Psoas muscle (tissue), 8 donors: ENCODE measurements around the gene NAB2. TPM values are rescaled to one million over a fixed set of nuclear protein-coding genes. Genes with fewer than 3 reads are reported as not detected.

Experiments
- ATAC-seq, 4 donors: fragments of 200-7000 bp; cut with Tn5 transposase; one replicate each; pipeline ENCODE4 v1.9.1; 2020; ENCODE audit warnings: moderate library complexity in 3 of 4, mild to moderate bottlenecking in 2 of 4
- DNase-seq, 2 donors: peaks; one replicate each; pipeline ENCODE4 v3.0.0-alpha.2; 2020
- H3K27ac ChIP-seq: fragments of 200-600 bp; one replicate; pipeline ENCODE4 v1.8.0; 2022
- H3K27me3 ChIP-seq, 3 donors: fragments of 200-600 bp in 1 of 3; one replicate each; pipeline versions ENCODE4 v1.6.1 to v1.8.0; 2013 to 2022; ENCODE audit warnings: low read length in 2 of 3, mild to moderate bottlenecking in 2 of 3, moderate library complexity in 1 of 3; ENCODE audit not compliant: insufficient read depth in 3 of 3
- H3K36me3 ChIP-seq, 2 donors: fragments of 200-600 bp in 1 of 2; one replicate each; pipeline versions ENCODE4 v1.6.1 to v1.8.0; 2013 to 2022; ENCODE audit warnings: low read depth in 1 of 2, mild to moderate bottlenecking in 1 of 2, moderate library complexity in 1 of 2; ENCODE audit not compliant: insufficient read depth in 1 of 2
- H3K4me1 ChIP-seq: fragments of 200-600 bp; one replicate; pipeline ENCODE4 v1.8.0; 2022
- H3K4me3 ChIP-seq: fragments of 200-600 bp; one replicate; pipeline ENCODE4 v1.8.0; 2022; ENCODE audit warnings: mild to moderate bottlenecking
- H3K9me3 ChIP-seq: fragments of 200-600 bp; one replicate; pipeline ENCODE4 v1.8.0; 2022
- WGBS, 3 donors: extraction: QIAGEN DNeasy Blood & Tissue Kit; methylation state at CpG; one replicate each; pipeline versions ENCODE4 v1.1.6 to v1.1.7; 2013; 5-methylcytosine and 5-hydroxymethylcytosine counted together
- intact Hi-C, 2 donors: fragments of 100-400 bp; cut with DNase I; formaldehyde crosslinking; loops; one replicate each; pipeline versions ENCODE4 v1.11.0 to v1.14.2; 2022
- polyA plus RNA-seq, 3 donors: library from polyadenylated mRNA; stranded (reverse); fragments of 200-250 nt; gene quantifications; one replicate each; pipeline ENCODE4 v1.2.3, GENCODE V29; 2013
- total RNA-seq, 4 donors: library from RNA; stranded (reverse); fragmentation: NEBNext Ultra II Directional in 2 of 4; extraction: Animal tissue kit (Norgen Biotek cat#: 25700) in 2 of 4; gene quantifications; one replicate each; pipeline versions ENCODE4 v1.2.1 to v1.2.4, GENCODE V29; 2021 to 2023
- TF ChIP-seq, protein P1 (sequence below): fragments of 200-600 bp; IDR thresholded peaks from one replicate; pipeline ENCODE4 v1.8.0; 2022; ENCODE audit warnings: antibody characterized with exemption
- donor health status: healthy with polysubstance abuse.
- donor health status: DM: no; HTN: no; CAD: no; lungs with moderate emphysema.
- donor health status: Bipolar disorder and iron deficiency.
- donor health status: healthy.
- donor health status: DM: yes; HTN: yes; CAD: no.
- donor health status: DM: no; HTN: no; CAD: no.
- donor health status: DM: no; HTN: no; CAD: no.
- donor health status: DM: yes; HTN: yes; CAD: no.

NAB2 gene
- total and polyA plus RNA-seq, 7 donors: 5.6 to 114 (median 8.9) TPM

DNA sequence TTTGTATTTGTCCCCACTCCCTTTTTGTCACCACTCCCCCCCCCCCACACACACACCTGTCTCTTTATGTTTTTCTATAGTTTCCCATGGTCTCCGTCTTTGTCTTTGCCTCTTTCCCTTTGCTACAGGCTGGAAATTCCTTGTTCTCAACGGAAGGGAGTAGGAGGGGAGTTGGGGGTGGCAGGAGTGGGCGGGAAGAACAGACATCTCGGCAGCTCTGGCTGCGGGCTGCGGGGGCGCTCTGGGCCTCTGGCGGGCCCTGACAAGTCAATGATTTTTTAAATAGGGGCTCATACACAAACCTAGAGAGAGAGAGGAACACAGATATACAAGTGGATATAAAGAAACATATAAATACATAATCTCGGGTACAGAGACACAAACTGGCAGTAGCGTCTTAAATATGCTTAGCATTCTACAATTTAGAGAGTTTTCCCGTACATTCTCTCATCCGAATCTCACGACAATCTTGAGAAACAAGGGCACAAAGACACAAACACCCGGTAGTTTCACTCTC, 2.4 kb upstream of the NAB2 start:
- H3K27ac ChIP-seq: peak overlapping the region; percentile 92
- WGBS, 3 donors: 7 to 16% (median 10%) methylated on average over 14 of the region's 14 CpGs
- peaks cover 20% of the 10 kb centered on the region for H3K4me1 ChIP-seq
- intact Hi-C loops: no loop called here
- no peaks in the 10 kb centered on the region for H3K9me3 ChIP-seq
- no peaks in the 10 kb centered on the region for H3K27me3 ChIP-seq
- H3K4me3 ChIP-seq: peak overlapping the region; percentile 84
- TF ChIP-seq, protein P1, sequence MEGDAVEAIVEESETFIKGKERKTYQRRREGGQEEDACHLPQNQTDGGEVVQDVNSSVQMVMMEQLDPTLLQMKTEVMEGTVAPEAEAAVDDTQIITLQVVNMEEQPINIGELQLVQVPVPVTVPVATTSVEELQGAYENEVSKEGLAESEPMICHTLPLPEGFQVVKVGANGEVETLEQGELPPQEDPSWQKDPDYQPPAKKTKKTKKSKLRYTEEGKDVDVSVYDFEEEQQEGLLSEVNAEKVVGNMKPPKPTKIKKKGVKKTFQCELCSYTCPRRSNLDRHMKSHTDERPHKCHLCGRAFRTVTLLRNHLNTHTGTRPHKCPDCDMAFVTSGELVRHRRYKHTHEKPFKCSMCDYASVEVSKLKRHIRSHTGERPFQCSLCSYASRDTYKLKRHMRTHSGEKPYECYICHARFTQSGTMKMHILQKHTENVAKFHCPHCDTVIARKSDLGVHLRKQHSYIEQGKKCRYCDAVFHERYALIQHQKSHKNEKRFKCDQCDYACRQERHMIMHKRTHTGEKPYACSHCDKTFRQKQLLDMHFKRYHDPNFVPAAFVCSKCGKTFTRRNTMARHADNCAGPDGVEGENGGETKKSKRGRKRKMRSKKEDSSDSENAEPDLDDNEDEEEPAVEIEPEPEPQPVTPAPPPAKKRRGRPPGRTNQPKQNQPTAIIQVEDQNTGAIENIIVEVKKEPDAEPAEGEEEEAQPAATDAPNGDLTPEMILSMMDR: peak; percentile 16
- peaks cover 0 to 3% of the 10 kb centered on the region in 2 donors for H3K36me3 ChIP-seq
- DNase-seq: peak; percentile 67 to 76
- ATAC-seq: peak in 1 of 4 donors; percentile 20

DNA sequence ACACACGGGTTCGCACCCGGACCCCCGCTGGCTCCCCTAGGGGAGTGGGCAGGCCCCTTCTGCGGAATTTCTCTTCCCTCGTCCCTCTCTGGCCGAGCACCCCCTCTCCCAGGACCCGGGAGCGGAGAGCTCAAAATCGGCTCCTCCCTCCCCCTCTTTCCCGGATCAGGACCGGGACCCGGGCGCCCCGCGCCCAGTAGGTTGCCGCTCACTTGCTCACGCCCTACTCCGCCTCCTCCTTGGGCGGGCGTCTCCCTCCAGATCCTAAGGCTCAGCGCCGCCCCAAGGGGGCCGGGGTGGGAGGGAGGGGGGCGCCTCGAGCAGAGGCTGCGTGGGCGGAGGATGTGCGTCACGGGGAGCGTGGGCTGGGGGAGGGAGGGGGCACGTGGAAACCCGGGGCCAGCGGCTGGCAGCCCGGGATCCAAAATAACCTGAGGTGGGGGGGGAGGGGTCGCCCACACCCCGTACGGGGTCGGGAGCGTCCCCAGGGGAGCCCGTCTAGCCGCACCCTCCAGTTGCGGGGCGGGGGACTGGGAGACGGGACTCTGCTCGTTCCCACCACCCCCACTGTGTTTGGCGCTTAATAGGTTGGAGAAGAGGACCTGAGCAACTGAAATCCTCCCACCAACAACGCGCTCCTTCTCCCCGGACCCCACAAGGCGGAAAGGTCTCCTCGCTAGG, 1.8 kb upstream of the NAB2 start:
- TF ChIP-seq, protein P1: no peak
- intact Hi-C loops: no loop called here
- ATAC-seq (peak; percentile 48 to 64 (median 56)), DNase-seq (peak; percentile 95)
- Histone ChIP-seq H3K9me3 (no peaks in the 10 kb centered on the region), H3K27ac (peak overlapping the region; percentile 92), H3K36me3 (peaks cover under 1 to 9% of the 10 kb centered on the region in 2 donors), H3K4me3 (peak overlapping the region; percentile 84), H3K27me3 (no peaks in the 10 kb centered on the region), H3K4me1 (peaks cover 20% of the 10 kb centered on the region)
- 1 to 4% (median 2%) methylated on average over 28 to 52 of the region's 52 CpGs for WGBS, 3 donors

DNA sequence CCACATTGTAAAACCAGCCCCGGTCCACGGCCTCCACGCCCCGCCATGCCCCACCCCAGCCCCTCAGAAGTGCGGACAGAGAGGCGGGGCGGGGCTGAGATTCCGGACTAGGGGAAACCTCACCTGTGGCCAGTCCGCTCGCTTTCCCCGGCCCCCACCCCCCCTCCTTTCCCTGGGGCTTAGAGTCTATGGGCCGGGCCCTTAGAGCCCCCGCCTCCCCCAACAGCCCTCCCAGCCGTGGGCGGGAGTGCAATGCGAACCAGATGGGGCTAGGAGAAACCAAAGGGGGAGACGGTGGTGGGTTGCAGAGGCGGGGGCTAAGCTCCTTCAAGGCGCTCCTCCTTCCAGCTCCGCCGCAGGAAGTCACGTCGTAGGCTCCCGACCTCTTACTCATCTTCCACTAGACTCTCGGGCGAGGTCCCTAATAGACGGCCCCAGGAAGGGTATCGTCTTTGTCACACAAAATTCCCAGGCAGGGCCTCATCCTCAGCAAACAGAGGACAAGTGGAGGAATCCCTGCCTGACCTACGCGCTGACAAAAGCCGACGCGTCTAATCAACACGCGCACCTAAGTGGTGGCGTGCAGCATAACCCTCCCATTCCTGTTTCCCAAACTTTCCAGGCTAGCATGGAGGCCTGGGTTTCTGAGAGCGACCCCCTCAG, 1.1 kb upstream of the NAB2 start:
- intact Hi-C loops: no loop called here
- H3K27me3 ChIP-seq: no peaks in the 10 kb centered on the region
- 2 to 7% (median 3%) methylated on average over 27 to 37 of the region's 37 CpGs for WGBS, 3 donors
- no peaks in the 10 kb centered on the region for H3K9me3 ChIP-seq
- ATAC-seq: peak; percentile 40 to 53 (median 46)
- peak overlapping the region; percentile 92 for H3K27ac ChIP-seq
- peak overlapping the region; percentile 84 for H3K4me3 ChIP-seq
- peaks cover 7 to 15% of the 10 kb centered on the region in 2 donors for H3K36me3 ChIP-seq
- peaks cover 20% of the 10 kb centered on the region for H3K4me1 ChIP-seq
- TF ChIP-seq, protein P1: no peak
- DNase-seq: peak; percentile 89 to 92

DNA sequence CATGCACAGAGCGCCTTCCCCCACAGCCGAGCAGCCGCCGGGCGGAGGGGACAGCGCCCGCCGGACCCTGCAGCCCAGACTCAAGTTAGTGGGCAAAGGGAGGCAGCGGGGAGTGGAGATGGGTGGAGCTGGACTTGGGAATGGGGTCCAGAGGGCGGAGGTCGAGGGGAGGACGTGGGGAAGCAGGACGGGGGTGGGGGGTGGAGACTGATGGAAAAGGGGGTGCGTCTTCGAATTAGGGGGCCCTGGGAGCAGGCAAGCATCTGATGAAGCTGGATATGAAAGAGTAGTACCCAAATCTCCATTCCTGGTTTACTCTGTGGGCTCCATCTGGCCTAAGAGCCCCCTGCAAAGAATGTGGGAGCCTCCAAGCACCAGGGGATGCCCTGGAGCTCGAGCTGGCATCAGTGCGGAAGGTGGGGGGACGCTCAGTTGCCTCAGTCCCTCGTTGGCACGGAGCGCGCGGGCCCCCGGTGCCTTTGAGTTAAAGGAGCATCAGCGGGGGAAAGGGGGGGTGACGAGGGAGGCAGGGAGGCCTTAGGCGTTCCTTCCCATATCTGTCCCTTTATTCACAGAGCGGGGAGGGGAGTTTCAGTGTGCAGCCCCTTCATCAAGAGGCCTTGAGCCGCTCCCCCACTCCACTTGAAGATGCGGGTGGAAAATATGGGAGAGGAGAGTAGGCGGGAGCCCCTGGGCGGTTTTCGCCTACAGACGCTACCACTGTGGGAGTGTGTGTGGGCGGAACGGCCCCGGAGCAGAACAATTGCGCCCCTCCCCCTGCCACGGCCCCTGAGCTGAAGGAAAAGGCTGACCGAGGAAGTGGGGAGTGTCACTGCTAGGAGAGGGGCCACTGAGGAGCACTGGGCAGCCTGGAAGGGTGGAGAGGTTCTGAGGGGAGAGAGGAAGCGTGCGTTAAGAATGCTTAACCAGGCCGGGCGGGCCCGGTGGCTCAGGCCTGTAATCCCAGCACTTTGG, 644 bp downstream of the NAB2 start:
- TF ChIP-seq, protein P1: no peak
- Histone ChIP-seq H3K4me3 (peak overlapping the region; percentile 84), H3K4me1 (peaks cover 24% of the 10 kb centered on the region), H3K36me3 (peaks cover 7 to 27% of the 10 kb centered on the region in 2 donors), H3K27ac (peak overlapping the region; percentile 92), H3K27me3 (no peaks in the 10 kb centered on the region), H3K9me3 (no peaks in the 10 kb centered on the region)
- intact Hi-C loops: no loop called here
- WGBS, 3 donors: 12 to 22% (median 14%) methylated on average over 39 to 45 of the region's 45 CpGs
- DNase-seq (peak; percentile 77 to 80), ATAC-seq (no peak)
